KOPT-K1 (cell line): ENCODE data around the gene GALNT3.

ENCODE experiments used
- H3K27ac ChIP-seq: fragments of 200-600 bp; sonication (generic); 2 replicates; pipeline ENCODE4 v1.5.1; 2016; ENCODE audit warnings: antibody characterized with exemption, mild to moderate bottlenecking, low read depth, low read length; ENCODE audit not compliant: poor library complexity, severe bottlenecking
- H3K36me3 ChIP-seq: fragments of 200-600 bp; sonication (generic); 2 replicates; pipeline ENCODE4 v1.5.1; 2017; ENCODE audit warnings: antibody characterized with exemption, mild to moderate bottlenecking, low read length, moderate library complexity; ENCODE audit not compliant: insufficient read depth
- H3K9me3 ChIP-seq: fragments of 200-600 bp; sonication (generic); 2 replicates; pipeline ENCODE4 v1.5.1; 2017; ENCODE audit warnings: antibody characterized with exemption, low read length, mild to moderate bottlenecking; ENCODE audit not compliant: insufficient read depth, poor library complexity, severe bottlenecking

The GALNT3 gene

DNA sequence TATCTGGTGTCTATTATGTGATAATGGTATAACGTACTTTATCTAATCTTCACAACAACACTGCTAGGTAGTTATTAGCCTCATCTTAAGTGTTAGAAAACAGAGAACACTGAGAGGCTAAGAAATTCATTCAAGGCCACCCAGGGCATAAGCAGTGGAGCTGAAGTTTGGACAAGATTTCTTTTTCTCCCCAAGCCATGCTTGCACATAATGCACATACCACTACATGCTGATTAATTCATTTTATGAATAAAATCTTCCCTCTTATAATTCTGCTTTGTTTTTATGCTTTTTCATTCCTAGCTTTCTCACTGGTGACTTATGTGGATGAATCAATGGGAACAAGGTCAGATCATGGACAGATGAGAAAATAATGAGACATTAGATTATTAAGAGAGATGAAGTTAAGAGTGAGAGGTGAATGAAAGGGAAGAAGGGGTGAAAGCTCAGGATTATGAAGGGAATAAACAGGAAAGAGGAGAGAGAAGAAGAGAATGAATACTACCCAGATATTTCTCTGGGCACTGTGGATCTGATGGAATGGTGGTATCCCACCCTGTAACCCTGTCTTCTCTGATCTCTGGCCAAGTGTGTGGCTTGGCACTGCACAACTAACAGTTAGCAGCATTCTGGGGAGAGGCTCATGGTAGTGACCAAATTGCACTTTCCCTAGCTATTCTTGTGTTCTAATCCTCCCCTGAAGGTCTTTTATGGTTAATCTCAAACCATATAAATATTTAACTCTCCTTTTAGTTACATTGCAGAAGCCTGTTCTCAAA is 17.7 kb upstream of the GALNT3 start:
- Histone ChIP-seq H3K36me3 (no peaks in the 10 kb centered on the region), H3K9me3 (no peaks in the 10 kb centered on the region), H3K27ac (no peak overlapping the region)

DNA sequence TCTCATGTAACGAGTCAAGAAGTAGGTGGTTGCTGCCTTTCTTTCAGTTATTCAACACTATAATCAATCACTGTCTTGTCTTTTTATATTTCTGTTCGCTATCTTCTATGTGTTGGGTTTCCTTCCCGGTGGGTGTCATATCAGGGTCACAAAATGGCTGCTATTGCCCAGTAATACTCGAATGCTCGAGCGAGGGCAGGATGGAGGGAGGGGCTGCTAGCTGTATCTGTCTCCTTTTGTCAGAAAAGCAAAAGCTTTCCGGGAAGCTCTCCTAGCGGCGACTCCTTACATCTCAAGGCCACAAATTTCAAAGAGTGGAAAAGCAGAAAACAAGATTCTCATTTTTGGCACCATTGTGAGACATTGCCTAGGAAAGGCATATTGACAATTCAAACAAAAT is 16.4 kb upstream of the GALNT3 start:
- no peaks in the 10 kb centered on the region for H3K36me3 ChIP-seq
- H3K27ac ChIP-seq: no peak overlapping the region

GRCh38 chr2:165804719-165805118 is 10.7 kb upstream of the GALNT3 start:
- Histone ChIP-seq H3K36me3 (no peaks in the 10 kb centered on the region), H3K27ac (no peak overlapping the region), H3K9me3 (no peaks in the 10 kb centered on the region)

More for the DNA sequence above, 16.4 kb upstream of the GALNT3 start:
- no peaks in the 10 kb centered on the region for H3K9me3 ChIP-seq

- Histone ChIP-seq H3K36me3 (no peaks in the 10 kb centered on the region), H3K9me3 (no peaks in the 10 kb centered on the region), H3K27ac (no peak overlapping the region)
Measured at GRCh38 chr2:165803123-165803760, 9.2 kb upstream of the GALNT3 start.

- Histone ChIP-seq H3K27ac (no peak overlapping the region), H3K36me3 (no peaks in the 10 kb centered on the region), H3K9me3 (no peaks in the 10 kb centered on the region)
Measured at GRCh38 chr2:165801176-165801575, 7.1 kb upstream of the GALNT3 start.

DNA sequence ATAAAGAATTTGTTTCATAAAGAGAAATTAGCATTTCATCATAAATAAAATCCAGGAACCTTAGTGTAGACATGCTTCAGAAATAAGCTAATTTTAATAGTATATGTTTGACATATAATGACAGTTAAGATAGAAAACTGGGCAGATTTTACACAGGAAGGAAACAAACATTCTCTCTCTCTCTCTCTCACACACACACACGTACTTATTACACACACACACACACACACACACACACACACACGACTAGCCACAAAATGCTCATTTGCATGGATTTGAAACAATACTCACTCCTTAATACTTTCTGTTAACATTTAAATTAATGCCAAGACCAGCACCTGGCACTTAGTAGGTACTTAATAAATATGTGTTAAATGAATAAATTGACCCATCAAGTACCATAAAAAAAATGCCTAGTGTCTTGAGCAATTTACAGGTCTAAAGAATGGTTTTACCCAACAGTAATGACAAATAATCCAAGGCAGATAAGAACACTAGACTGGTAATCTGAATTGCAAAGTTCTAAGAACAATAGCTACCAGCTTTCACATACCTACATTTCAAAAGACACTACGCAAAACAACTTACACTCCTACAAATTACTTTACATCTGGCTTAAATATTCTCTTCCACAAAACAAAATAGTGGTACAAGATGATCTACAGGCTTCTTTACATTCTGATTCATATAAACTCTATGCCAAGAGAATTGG is 2.9 kb upstream of the GALNT3 start:
- no peak overlapping the region for H3K27ac ChIP-seq
- H3K36me3 ChIP-seq: no peaks in the 10 kb centered on the region
- no peaks in the 10 kb centered on the region for H3K9me3 ChIP-seq

DNA sequence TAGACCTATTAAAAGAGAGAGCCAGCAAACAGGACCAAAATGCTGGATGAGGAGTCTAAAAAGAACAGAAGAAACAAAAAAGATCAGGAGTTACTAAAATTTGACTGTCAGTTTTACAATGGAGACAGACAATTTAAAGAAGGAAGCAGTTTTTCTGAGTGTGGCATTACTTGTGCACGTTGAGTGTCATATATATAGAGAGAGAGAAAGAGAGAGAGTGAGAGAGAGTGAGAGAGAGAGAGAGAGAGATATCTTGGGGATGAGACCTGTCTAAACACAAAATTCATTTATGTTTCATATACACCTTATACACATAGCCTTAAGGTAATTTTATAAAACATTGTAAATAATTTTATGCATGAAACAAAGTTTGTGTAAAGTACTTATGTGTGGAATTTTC is 2.1 kb upstream of the GALNT3 start:
- no peak overlapping the region for H3K27ac ChIP-seq
- H3K36me3 ChIP-seq: no peaks in the 10 kb centered on the region
- H3K9me3 ChIP-seq: no peaks in the 10 kb centered on the region

DNA sequence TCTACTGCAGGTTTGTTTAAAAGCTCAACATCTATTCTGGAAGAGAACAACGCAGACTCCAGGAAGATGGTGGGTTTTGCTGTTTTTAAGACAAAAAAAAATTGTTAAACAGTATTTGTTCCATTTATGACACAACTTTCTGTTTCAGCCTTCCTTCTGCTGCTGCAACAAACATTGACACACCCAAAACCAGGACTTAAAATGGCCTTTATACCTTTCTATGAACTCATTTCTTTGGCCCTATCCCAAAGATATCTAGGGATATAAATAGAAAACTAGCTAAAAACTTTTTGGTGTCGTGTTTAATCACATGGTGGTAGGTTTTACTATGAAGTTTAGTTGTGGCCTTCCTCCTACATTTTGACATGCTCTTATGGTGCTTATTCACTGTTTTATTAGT is 964 bp upstream of the GALNT3 start:
- Histone ChIP-seq H3K27ac (no peak overlapping the region), H3K36me3 (no peaks in the 10 kb centered on the region), H3K9me3 (no peaks in the 10 kb centered on the region)

DNA sequence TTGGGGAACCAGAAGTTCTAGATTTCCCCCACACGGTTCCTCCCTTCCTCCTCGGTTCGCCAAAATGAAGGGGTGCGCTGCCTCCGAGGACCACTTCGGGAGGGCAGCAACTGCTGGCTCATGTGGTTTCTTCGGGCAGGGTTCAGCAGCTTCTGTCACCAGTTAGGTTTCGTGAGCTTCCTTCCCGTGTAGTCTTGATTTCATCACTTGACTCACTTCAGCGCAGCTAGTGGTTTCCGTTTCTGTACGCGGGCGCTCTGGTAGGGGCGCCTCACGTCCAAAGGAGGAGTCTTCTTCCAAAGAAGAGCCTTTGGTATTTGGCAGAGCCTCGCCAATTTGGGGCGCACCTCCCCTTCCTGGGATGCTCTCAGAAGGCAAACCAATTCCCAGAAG is 485 bp upstream of the GALNT3 start:
- H3K9me3 ChIP-seq: no peaks in the 10 kb centered on the region
- no peak overlapping the region for H3K27ac ChIP-seq
- no peaks in the 10 kb centered on the region for H3K36me3 ChIP-seq

- no peak overlapping the region for H3K27ac ChIP-seq
- H3K9me3 ChIP-seq: no peaks in the 10 kb centered on the region
- no peaks in the 10 kb centered on the region for H3K36me3 ChIP-seq
Measured at GRCh38 chr2:165793161-165793778, 777 bp downstream of the GALNT3 start.

DNA sequence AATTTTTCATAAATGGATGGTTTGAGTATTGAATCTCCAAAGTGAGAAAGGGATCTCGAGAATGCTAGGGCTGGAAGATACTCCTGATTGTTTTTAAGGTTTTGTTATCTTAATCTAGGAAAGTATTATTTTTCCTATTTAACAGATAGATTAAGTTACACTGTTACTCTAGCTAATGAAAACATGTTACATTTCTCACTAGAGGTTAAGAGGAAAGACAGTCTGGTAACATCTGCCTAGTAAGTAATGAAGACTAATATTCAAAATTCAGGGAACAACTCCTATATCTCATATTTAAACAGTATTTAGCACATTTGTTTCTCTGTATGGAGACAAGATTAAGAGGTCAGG is 2.0 kb downstream of the GALNT3 start:
- H3K36me3 ChIP-seq: no peaks in the 10 kb centered on the region
- H3K27ac ChIP-seq: no peak overlapping the region
- no peaks in the 10 kb centered on the region for H3K9me3 ChIP-seq

GRCh38 chr2:165791421-165792103 is 2.5 kb downstream of the GALNT3 start:
- Histone ChIP-seq H3K9me3 (no peaks in the 10 kb centered on the region), H3K36me3 (no peaks in the 10 kb centered on the region), H3K27ac (no peak overlapping the region)

DNA sequence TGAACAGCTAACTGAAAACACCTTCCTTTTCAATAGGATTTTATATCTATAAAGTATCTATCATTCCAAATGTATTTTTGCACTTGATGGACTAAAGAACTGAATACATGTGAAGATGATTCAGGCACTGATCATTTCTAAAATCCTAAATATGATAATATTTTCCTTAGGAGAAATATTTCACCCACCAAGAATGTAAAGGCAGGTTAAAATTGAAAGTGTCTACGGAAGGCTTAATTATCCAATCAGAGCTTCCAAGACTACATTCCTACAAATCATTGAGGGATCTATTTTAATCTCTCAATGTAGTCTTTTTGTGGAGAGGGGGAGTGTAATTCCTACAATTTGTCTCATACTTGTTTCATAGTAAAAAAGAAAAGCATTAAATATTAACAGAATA is 3.6 kb downstream of the GALNT3 start:
- Histone ChIP-seq H3K9me3 (no peaks in the 10 kb centered on the region), H3K27ac (no peak overlapping the region), H3K36me3 (no peaks in the 10 kb centered on the region)

GRCh38 chr2:165787334-165787733 is 6.7 kb downstream of the GALNT3 start:
- H3K36me3 ChIP-seq: no peaks in the 10 kb centered on the region

GRCh38 chr2:165779706-165780105 is 14.3 kb downstream of the GALNT3 start:
- no peak overlapping the region for H3K27ac ChIP-seq
- H3K36me3 ChIP-seq: no peaks in the 10 kb centered on the region
- peaks cover 6% of the 10 kb centered on the region for H3K9me3 ChIP-seq

More at GRCh38 chr2:165787334-165787733, 6.7 kb downstream of the GALNT3 start:
- H3K27ac ChIP-seq: no peak overlapping the region
- no peaks in the 10 kb centered on the region for H3K9me3 ChIP-seq
